ENCODE results near the gene MDM2.

- TF ChIP-seq CTCF (conservative IDR thresholded peaks at IDR 0.05; ENCODE audit: low read depth, low read length) (no peak), EZH2 (IDR thresholded peaks at IDR 0.05; ENCODE audit: low read length, unreplicated experiment) (no peak), EZH2phosphoT487 (IDR thresholded peaks at IDR 0.05; ENCODE audit: borderline replicate concordance, low read length) (no peak)
These were observed 13.9 kb upstream of the MDM2 start for GRCh38 chr12:68793975-68794652.

Data from PC-3 (cell line).